GM23338 (cell line): ENCODE results near the gene RGS3.

Experiments used
- CREB1 ChIP-seq: fragments of 250-450 bp; sonication (Bioruptor Pico); IDR thresholded peaks from 2 replicates; pipeline ENCODE4 v1.5.0; 2020; ENCODE audit warnings: low read depth, mild to moderate bottlenecking, moderate library complexity
- CTCF ChIP-seq, 2 experiments: fragments of 200-600 bp in 1 of 2; sonication (generic) in 1 of 2; conservative IDR thresholded peaks; 2 replicates each; pipeline versions ENCODE4 v1.5.1 to v1.6.1; 2016 to 2017; ENCODE audit warnings: antibody characterized with exemption in 2 of 2, low read depth in 2 of 2, mild to moderate bottlenecking in 2 of 2, moderate library complexity in 1 of 2
- EZH2 ChIP-seq: fragments of 200-600 bp; sonication (generic); IDR thresholded peaks from one replicate; pipeline ENCODE4 v1.8.0; 2017; ENCODE audit warnings: antibody characterized with exemption, mild to moderate bottlenecking, low read depth; ENCODE audit not compliant: unreplicated experiment
- EZH2phosphoT487 ChIP-seq: fragments of 200-600 bp; sonication (generic); IDR thresholded peaks from one replicate; pipeline ENCODE4 v1.8.1; 2018; ENCODE audit warnings: antibody characterized with exemption; ENCODE audit not compliant: unreplicated experiment
- JUNB ChIP-seq: IDR thresholded peaks from one replicate; pipeline ENCODE4 v1.6.1; 2016; ENCODE audit warnings: antibody characterized with exemption; ENCODE audit not compliant: unreplicated experiment
- POLR2AphosphoS5 ChIP-seq: IDR thresholded peaks from 2 replicates; pipeline ENCODE4 v1.6.1; 2016; ENCODE audit warnings: antibody characterized with exemption, low read depth
- STAT1 ChIP-seq: IDR thresholded peaks from one replicate; pipeline ENCODE4 v1.6.1; 2016; ENCODE audit warnings: antibody characterized with exemption; ENCODE audit not compliant: unreplicated experiment
- ZNF114 ChIP-seq: fragments of 250-450 bp; sonication (Bioruptor Pico); IDR thresholded peaks from 2 replicates; pipeline ENCODE4 v1.5.0; 2020; ENCODE audit warnings: mild to moderate bottlenecking, moderate library complexity
- ZNF331 ChIP-seq: fragments of 250-450 bp; sonication (Bioruptor Pico); IDR thresholded peaks from 2 replicates; pipeline ENCODE4 v1.5.0; 2020; ENCODE audit warnings: low read depth, mild to moderate bottlenecking, moderate library complexity
- ZNF462 ChIP-seq: fragments of 250-450 bp; sonication (Bioruptor Pico); IDR thresholded peaks from 2 replicates; pipeline ENCODE4 v1.5.0; 2020; ENCODE audit warnings: mild to moderate bottlenecking, moderate library complexity
- TF ChIP-seq, protein P1 (sequence below): IDR thresholded peaks from one replicate; pipeline ENCODE4 v1.6.1; 2018; ENCODE audit warnings: antibody characterized with exemption; ENCODE audit not compliant: unreplicated experiment
- TF ChIP-seq, protein P2 (sequence below): IDR thresholded peaks from 2 replicates; pipeline ENCODE4 v1.6.1; 2016; ENCODE audit warnings: antibody characterized with exemption

GRCh38 chr9:113480612-113481011 is 17.1 kb downstream of the RGS3 start:
- no peak for TF ChIP-seq CTCF (conservative IDR thresholded peaks at IDR 0.05; ENCODE audit: low read depth in 2 of 2)
- TF ChIP-seq EZH2phosphoT487, result no peak
- TF ChIP-seq EZH2, result no peak
- TF ChIP-seq ZNF331, result no peak
- no peak for TF ChIP-seq POLR2AphosphoS5
- TF ChIP-seq, protein P1, sequence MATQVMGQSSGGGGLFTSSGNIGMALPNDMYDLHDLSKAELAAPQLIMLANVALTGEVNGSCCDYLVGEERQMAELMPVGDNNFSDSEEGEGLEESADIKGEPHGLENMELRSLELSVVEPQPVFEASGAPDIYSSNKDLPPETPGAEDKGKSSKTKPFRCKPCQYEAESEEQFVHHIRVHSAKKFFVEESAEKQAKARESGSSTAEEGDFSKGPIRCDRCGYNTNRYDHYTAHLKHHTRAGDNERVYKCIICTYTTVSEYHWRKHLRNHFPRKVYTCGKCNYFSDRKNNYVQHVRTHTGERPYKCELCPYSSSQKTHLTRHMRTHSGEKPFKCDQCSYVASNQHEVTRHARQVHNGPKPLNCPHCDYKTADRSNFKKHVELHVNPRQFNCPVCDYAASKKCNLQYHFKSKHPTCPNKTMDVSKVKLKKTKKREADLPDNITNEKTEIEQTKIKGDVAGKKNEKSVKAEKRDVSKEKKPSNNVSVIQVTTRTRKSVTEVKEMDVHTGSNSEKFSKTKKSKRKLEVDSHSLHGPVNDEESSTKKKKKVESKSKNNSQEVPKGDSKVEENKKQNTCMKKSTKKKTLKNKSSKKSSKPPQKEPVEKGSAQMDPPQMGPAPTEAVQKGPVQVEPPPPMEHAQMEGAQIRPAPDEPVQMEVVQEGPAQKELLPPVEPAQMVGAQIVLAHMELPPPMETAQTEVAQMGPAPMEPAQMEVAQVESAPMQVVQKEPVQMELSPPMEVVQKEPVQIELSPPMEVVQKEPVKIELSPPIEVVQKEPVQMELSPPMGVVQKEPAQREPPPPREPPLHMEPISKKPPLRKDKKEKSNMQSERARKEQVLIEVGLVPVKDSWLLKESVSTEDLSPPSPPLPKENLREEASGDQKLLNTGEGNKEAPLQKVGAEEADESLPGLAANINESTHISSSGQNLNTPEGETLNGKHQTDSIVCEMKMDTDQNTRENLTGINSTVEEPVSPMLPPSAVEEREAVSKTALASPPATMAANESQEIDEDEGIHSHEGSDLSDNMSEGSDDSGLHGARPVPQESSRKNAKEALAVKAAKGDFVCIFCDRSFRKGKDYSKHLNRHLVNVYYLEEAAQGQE, result no peak
- no peak for TF ChIP-seq CREB1 (CRISPR knock-in tag)
- no peak for TF ChIP-seq ZNF114 (CRISPR knock-in tag)
- TF ChIP-seq JUNB, result no peak
- TF ChIP-seq, protein P2, sequence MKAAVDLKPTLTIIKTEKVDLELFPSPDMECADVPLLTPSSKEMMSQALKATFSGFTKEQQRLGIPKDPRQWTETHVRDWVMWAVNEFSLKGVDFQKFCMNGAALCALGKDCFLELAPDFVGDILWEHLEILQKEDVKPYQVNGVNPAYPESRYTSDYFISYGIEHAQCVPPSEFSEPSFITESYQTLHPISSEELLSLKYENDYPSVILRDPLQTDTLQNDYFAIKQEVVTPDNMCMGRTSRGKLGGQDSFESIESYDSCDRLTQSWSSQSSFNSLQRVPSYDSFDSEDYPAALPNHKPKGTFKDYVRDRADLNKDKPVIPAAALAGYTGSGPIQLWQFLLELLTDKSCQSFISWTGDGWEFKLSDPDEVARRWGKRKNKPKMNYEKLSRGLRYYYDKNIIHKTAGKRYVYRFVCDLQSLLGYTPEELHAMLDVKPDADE, result no peak
- no peak for TF ChIP-seq STAT1
- TF ChIP-seq ZNF462 (CRISPR knock-in tag), result no peak
